Sigmoid colon (tissue), 4 donors: Measurements from ENCODE around the gene MRAS.

Experiments used
- EP300 ChIP-seq, 4 donors: sonication (generic); formaldehyde crosslinking; IDR thresholded peaks; one replicate each; pipeline ENCODE4 v1.6.1; 2017; ENCODE audit warnings: antibody characterized with exemption in 4 of 4
- POLR2A ChIP-seq, 2 donors: fragments of 450-650 bp; IDR thresholded peaks; one replicate each; pipeline ENCODE4 v1.6.1; 2016; ENCODE audit warnings: antibody characterized with exemption in 2 of 2, mild to moderate bottlenecking in 2 of 2, moderate library complexity in 2 of 2
- POLR2AphosphoS5 ChIP-seq, 4 donors: sonication (generic); formaldehyde crosslinking; IDR thresholded peaks; one replicate each; pipeline ENCODE4 v1.6.1; 2017; ENCODE audit warnings: antibody characterized with exemption in 4 of 4
- TF ChIP-seq, protein P1 (sequence below), 4 experiments: fragments of 450-650 bp in 3 of 4; fragments of 200-600 bp in 1 of 4; IDR thresholded peaks; one replicate each; pipeline ENCODE4 v1.5.1; 2016 to 2019; ENCODE audit warnings: antibody characterized with exemption in 4 of 4, mild to moderate bottlenecking in 3 of 4, moderate library complexity in 2 of 4

DNA sequence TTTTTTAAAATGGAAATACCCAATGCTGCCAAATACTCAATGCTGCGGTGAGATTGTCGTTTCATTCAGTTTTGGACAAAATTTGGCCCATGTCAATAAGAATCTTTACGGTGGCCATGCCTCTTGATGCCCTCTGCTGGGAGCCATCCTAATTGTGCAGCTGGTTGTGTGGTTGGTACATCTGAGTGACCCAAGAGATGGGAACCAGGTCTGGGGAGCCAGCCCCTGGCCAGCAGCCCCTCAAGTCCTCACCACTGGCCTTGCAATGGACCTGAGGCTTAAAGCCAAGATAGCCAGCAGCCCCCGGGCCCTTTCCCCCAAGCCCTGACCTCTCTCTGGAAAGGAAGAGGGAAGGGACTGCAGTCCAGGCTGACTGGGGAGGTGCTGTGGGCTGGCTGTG, 49.6 kb downstream of the MRAS start:
- TF ChIP-seq, protein P1, sequence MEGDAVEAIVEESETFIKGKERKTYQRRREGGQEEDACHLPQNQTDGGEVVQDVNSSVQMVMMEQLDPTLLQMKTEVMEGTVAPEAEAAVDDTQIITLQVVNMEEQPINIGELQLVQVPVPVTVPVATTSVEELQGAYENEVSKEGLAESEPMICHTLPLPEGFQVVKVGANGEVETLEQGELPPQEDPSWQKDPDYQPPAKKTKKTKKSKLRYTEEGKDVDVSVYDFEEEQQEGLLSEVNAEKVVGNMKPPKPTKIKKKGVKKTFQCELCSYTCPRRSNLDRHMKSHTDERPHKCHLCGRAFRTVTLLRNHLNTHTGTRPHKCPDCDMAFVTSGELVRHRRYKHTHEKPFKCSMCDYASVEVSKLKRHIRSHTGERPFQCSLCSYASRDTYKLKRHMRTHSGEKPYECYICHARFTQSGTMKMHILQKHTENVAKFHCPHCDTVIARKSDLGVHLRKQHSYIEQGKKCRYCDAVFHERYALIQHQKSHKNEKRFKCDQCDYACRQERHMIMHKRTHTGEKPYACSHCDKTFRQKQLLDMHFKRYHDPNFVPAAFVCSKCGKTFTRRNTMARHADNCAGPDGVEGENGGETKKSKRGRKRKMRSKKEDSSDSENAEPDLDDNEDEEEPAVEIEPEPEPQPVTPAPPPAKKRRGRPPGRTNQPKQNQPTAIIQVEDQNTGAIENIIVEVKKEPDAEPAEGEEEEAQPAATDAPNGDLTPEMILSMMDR (IDR thresholded peaks at IDR 0.05) = no peak
- TF ChIP-seq POLR2A (IDR thresholded peaks at IDR 0.05) (no peak), POLR2AphosphoS5 (IDR thresholded peaks at IDR 0.05) (no peak), EP300 (IDR thresholded peaks at IDR 0.05) (no peak)
